ENCODE results near the gene NCSTN. TPM values are rescaled to one million over a fixed set of nuclear protein-coding genes. Genes with fewer than 3 reads are reported as not detected.

NCSTN gene
- total RNA-seq, 1 donor from 2014 or later, result 44.8 TPM

DNA sequence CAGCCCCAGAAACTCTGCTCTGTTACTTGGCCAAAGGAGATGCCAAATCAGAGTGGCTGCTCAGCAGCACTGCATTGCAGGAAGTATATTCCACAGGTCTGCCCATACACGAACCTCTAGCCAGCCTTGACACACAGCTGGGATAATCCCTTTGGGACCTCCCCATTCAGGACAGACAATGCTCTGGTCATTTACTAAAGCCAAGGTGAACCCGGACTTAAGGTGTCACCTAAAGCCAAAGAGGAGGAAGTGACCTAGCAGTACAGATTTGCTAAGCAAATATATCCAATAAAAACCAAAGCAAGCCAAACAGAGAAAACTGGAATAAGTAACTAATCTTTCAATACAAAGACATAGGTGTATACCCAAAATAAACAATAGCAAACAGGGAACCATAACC is 27.8 kb upstream of the NCSTN start:
- H3K4me2 ChIP-seq, result no peak overlapping the region
- DNase-seq (ENCODE audit: low spot score), result no peak
- TF ChIP-seq EZH2 (IDR thresholded peaks at IDR 0.05) (no peak), EZH2phosphoT487 (IDR thresholded peaks at IDR 0.05) (no peak), CTCF (IDR thresholded peaks at IDR 0.05) (no peak)
- no peak overlapping the region for H3K27ac ChIP-seq
- H3K4me1 ChIP-seq, result no peaks in the 10 kb centered on the region
- H3K4me3 Mint-ChIP-seq, result no peak overlapping the region
- peaks cover 5% of the 10 kb centered on the region for H4K20me1 ChIP-seq (ENCODE audit: low read depth)
- H3K9me3 Mint-ChIP-seq, result peaks cover 9% of the 10 kb centered on the region
- peaks cover 60% of the 10 kb centered on the region for H3K36me3 Mint-ChIP-seq
- no peak overlapping the region for H3K4me3 ChIP-seq
- H3K79me2 ChIP-seq (ENCODE audit: low read depth), result peaks cover 11% of the 10 kb centered on the region
- no peaks in the 10 kb centered on the region for H3K27me3 Mint-ChIP-seq (ENCODE audit: insufficient read depth, low read depth)
- H3K27me3 ChIP-seq, result no peaks in the 10 kb centered on the region
- H3K9ac ChIP-seq, result no peak overlapping the region
- no peak overlapping the region for H3K27ac Mint-ChIP-seq
- no peak overlapping the region for H2AFZ ChIP-seq (replicated peaks)
- H3F3A ChIP-seq (ENCODE audit: low read depth), result no peaks in the 10 kb centered on the region
- no peaks in the 10 kb centered on the region for H3K4me1 Mint-ChIP-seq
- no peaks in the 10 kb centered on the region for H3K9me3 ChIP-seq (ENCODE audit: low read depth)
- H3K36me3 ChIP-seq, result peaks cover 25% of the 10 kb centered on the region

DNA sequence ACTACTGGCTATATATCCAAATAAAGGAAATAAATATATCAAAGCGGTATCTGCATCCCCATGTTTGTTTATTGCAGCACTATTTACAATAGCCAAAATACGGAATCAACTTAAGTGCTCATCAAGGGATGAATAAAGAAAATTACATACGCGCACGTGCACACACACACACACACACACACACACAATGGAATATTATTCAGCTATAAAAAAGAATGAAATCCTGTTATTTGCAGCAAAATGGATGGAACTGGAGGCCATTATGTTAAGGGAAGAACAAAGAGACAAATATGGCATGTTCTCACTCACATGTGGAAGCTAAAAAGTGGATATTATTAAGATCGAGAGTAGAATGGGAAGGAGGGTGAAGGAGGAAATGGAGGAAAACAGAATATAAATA is 20.4 kb upstream of the NCSTN start:
- Histone ChIP-seq H2AFZ (replicated peaks) (no peak overlapping the region), H3K9me3 (ENCODE audit: low read depth) (no peaks in the 10 kb centered on the region), H3K9ac (no peak overlapping the region), H3K36me3 (peaks cover 23% of the 10 kb centered on the region), H3K4me1 (no peaks in the 10 kb centered on the region), H3F3A (ENCODE audit: low read depth) (no peaks in the 10 kb centered on the region), H3K27ac (no peak overlapping the region), H3K4me3 (no peak overlapping the region), H3K27me3 (no peaks in the 10 kb centered on the region), H3K79me2 (ENCODE audit: low read depth) (peaks cover 11% of the 10 kb centered on the region), H4K20me1 (ENCODE audit: low read depth) (no peaks in the 10 kb centered on the region), H3K4me2 (no peak overlapping the region)
- no peaks in the 10 kb centered on the region for H3K27me3 Mint-ChIP-seq (ENCODE audit: insufficient read depth, low read depth)
- H3K4me1 Mint-ChIP-seq, result no peaks in the 10 kb centered on the region
- peaks cover 46% of the 10 kb centered on the region for H3K36me3 Mint-ChIP-seq
- no peaks in the 10 kb centered on the region for H3K9me3 Mint-ChIP-seq
- TF ChIP-seq EZH2 (IDR thresholded peaks at IDR 0.05), result no peak
- TF ChIP-seq EZH2phosphoT487 (IDR thresholded peaks at IDR 0.05), result no peak
- no peak for TF ChIP-seq CTCF (IDR thresholded peaks at IDR 0.05)
- H3K4me3 Mint-ChIP-seq, result no peak overlapping the region
- no peak overlapping the region for H3K27ac Mint-ChIP-seq
- no peak for DNase-seq (ENCODE audit: low spot score)

- Mint-ChIP-seq H3K27ac (no peak overlapping the region), H3K36me3 (peaks cover 40% of the 10 kb centered on the region), H3K9me3 (no peaks in the 10 kb centered on the region), H3K27me3 (ENCODE audit: insufficient read depth, low read depth) (no peaks in the 10 kb centered on the region), H3K4me3 (no peak overlapping the region), H3K4me1 (peaks cover 7% of the 10 kb centered on the region)
- H3K79me2 ChIP-seq (ENCODE audit: low read depth), result no peaks in the 10 kb centered on the region
- H3K9ac ChIP-seq, result no peak overlapping the region
- peaks cover 3% of the 10 kb centered on the region for H3F3A ChIP-seq (ENCODE audit: low read depth)
- H3K27me3 ChIP-seq, result no peaks in the 10 kb centered on the region
- DNase-seq (ENCODE audit: low spot score), result no peak
- H3K27ac ChIP-seq, result no peak overlapping the region
- H3K4me2 ChIP-seq, result no peak overlapping the region
- H4K20me1 ChIP-seq (ENCODE audit: low read depth), result no peaks in the 10 kb centered on the region
- H3K9me3 ChIP-seq (ENCODE audit: low read depth), result no peaks in the 10 kb centered on the region
- no peak overlapping the region for H2AFZ ChIP-seq (replicated peaks)
- H3K4me1 ChIP-seq, result no peaks in the 10 kb centered on the region
- TF ChIP-seq CTCF (IDR thresholded peaks at IDR 0.05) (no peak), EZH2phosphoT487 (IDR thresholded peaks at IDR 0.05) (no peak), EZH2 (IDR thresholded peaks at IDR 0.05) (no peak)
- peaks cover 16% of the 10 kb centered on the region for H3K36me3 ChIP-seq
- no peak overlapping the region for H3K4me3 ChIP-seq
Measured at GRCh38 chr1:160325252-160325651, 17.9 kb upstream of the NCSTN start.

Data from neural progenitor cell (in vitro differentiated cells).